KOPT-K1 (cell line): ENCODE data around the gene NMNAT2.

Experiments used
- H3K27ac ChIP-seq: fragments of 200-600 bp; sonication (generic); 2 replicates; pipeline ENCODE4 v1.5.1; 2016; ENCODE audit warnings: antibody characterized with exemption, mild to moderate bottlenecking, low read depth, low read length; ENCODE audit not compliant: poor library complexity, severe bottlenecking
- H3K36me3 ChIP-seq: fragments of 200-600 bp; sonication (generic); 2 replicates; pipeline ENCODE4 v1.5.1; 2017; ENCODE audit warnings: antibody characterized with exemption, mild to moderate bottlenecking, low read length, moderate library complexity; ENCODE audit not compliant: insufficient read depth
- H3K9me3 ChIP-seq: fragments of 200-600 bp; sonication (generic); 2 replicates; pipeline ENCODE4 v1.5.1; 2017; ENCODE audit warnings: antibody characterized with exemption, low read length, mild to moderate bottlenecking; ENCODE audit not compliant: insufficient read depth, poor library complexity, severe bottlenecking

NMNAT2 gene

DNA sequence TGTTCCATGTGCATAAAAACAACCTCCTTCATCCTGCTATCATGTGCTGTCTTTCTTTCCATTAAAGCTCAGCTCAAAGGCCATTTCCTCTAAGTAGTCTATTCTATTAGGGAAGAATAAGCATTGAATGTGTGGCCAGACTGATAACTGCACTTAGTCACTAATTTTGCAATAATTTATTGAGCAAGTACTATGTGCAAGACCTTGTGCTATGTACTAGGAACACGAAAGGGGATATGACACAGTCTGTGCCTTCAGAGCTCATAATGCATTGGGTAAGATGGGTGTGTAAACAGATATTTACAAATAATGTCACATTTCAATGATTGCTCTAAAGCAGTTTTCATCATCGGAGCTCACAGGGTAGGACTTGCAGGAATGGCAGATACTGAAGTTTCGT, 54.2 kb downstream of the NMNAT2 start:
- H3K27ac ChIP-seq = no peak overlapping the region
- no peaks in the 10 kb centered on the region for H3K9me3 ChIP-seq

DNA sequence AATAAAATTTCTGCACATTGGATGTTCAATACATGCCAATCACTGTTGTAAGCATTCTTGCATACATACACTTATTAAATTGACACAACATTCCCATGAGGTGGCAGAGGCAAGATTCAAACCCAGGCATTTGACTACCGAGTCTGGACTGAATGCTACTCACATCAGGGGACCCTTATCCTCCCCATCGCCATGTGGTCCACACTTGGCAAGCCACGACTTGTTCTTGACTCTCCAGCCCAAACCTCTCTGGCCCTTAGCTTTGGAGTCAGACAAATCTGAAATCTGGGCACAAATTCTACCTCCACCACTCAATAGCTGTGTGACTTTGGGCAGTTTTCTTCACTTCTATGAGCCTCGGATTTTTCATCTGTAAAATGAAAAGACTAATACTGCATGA, 57.1 kb downstream of the NMNAT2 start:
- H3K27ac ChIP-seq = no peak overlapping the region
- no peaks in the 10 kb centered on the region for H3K36me3 ChIP-seq
- H3K9me3 ChIP-seq = no peaks in the 10 kb centered on the region

More for the DNA sequence above, 54.2 kb downstream of the NMNAT2 start:
- no peaks in the 10 kb centered on the region for H3K36me3 ChIP-seq

DNA sequence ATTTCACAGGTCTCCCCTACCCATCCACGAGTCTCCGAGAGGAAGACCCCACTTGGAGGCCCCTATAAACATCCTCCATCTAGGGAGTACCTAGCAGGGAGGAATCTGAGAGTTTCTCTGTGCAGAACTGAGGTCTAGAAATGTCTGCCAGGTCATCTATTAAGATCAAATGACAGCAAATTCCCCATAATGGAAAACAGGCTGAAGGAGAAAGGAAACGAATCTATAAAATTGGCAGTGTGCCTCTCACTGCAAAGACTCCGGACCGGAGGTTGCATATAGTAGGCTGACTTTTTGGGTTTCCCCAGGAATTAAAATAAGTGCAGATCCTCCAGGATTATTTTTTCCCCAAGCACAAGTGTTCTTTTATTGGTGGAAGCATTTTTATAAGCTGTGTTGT, 57.7 kb downstream of the NMNAT2 start:
- no peak overlapping the region for H3K27ac ChIP-seq
- no peaks in the 10 kb centered on the region for H3K36me3 ChIP-seq

DNA sequence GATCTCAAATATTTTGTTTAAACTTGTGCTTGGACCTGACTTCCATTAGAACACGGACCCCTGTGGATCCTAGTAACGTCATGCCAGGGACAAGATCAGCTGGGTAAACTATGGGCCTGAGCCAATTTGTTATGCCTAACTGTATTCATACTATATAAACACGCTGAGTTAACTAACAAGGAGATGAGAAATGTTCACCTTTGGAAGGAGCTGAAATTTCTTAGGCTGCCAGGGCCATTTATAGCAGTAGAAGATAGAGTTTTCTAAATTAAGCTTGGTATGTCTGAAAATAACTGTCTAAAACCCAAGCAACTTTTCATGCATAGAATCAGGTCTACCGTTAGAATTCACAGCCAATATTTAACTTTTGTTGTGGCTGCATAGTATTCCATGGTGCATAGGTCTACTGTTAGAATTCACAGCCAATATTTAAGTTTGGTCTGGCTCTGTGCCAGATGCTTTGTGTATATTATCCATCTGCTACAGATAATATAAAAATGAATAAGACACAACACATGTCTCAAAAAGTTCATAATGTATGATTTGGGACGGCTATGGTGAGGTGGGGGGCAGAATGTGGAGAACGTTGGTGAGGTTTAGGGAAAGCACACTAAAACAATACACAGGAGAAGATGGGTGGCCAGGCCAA, 61.5 kb downstream of the NMNAT2 start:
- Histone ChIP-seq H3K36me3 (no peaks in the 10 kb centered on the region), H3K9me3 (no peaks in the 10 kb centered on the region), H3K27ac (no peak overlapping the region)

More for the DNA sequence above, 57.7 kb downstream of the NMNAT2 start:
- no peaks in the 10 kb centered on the region for H3K9me3 ChIP-seq

DNA sequence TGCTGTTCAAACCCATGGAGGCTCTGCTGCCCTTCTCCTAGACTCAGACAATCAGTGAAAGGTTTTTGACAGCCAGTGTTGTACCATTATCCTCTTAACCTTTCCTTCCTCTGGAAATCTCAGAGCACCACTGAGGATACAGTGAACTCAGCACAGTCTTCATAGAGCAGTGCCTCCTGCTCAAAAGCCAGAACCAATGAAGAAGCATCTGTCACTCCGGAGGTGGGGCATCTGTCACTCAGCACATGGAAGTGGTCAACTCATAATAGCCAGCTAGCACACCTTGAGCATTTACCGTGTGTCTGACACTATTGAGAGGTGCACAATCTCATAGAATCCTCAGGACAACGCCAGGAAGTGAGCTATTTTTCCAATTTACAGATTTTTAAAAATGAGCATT, 62.4 kb downstream of the NMNAT2 start:
- Histone ChIP-seq H3K27ac (no peak overlapping the region), H3K36me3 (no peaks in the 10 kb centered on the region), H3K9me3 (no peaks in the 10 kb centered on the region)

DNA sequence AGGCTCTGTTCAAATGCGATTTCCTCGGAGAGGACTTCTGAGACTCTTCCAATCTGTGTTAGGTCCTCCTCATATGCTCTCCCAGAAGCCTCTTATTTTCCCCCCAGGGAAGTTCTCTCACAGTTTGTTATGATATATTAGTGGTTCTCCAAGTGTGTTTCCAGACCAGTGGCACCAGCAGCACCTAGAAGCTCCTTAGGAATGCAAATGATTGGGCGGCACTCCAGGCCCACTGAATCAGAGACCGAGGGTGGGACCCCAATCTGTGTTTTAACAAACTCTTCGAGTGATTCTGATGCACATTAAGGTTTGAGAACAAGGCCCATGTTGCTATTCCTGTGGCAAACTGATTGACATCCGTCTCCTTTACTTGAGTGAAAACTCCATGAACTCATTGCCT, 63.0 kb downstream of the NMNAT2 start:
- H3K27ac ChIP-seq = no peak overlapping the region
- no peaks in the 10 kb centered on the region for H3K36me3 ChIP-seq

DNA sequence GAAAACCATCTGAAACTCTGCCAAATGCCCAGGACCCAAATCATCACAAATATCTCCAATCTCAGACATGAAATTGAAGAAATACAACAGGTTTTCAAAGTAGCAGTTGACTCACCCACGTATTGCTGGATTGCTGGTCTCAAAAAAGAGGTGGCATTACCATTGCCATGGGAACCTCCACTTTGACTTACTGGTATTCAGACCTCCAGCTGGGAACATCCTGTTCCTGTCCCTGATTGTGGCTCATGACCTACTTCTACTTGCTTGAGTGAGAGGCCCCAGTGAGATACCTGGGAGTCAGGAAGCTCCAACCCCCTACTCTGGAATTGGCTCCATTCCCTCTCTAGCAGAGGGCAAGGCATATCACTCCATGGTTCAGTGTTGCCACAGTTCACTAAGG, 64.6 kb downstream of the NMNAT2 start:
- Histone ChIP-seq H3K9me3 (no peaks in the 10 kb centered on the region), H3K36me3 (no peaks in the 10 kb centered on the region), H3K27ac (no peak overlapping the region)

More for the DNA sequence above, 63.0 kb downstream of the NMNAT2 start:
- no peaks in the 10 kb centered on the region for H3K9me3 ChIP-seq

DNA sequence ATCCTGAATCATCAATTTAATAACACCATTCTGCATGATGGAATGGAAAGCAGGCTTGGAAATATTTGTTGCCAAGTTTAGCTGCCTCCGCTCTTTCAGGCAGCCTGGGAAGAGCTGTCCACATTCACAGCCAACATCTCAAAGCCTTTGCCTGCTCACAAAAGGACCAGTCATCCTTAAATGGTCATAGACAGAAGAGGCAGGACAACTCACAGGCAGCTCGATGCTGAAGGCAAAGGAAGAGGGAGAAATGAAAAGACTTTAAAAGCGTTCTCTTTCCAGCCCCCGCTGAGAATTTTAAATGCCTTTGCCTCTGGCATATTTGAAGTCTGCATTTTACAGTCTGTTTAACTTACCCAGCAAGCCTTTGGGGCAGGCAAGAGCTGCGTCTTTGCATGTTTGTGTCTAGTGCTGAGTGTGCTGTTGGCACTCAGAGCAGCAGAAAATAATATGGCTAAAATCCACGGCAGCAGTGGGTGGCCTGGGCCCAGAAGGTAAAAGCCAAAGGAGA, 68.9 kb downstream of the NMNAT2 start:
- H3K36me3 ChIP-seq = no peaks in the 10 kb centered on the region
- H3K9me3 ChIP-seq = no peaks in the 10 kb centered on the region
- no peak overlapping the region for H3K27ac ChIP-seq

DNA sequence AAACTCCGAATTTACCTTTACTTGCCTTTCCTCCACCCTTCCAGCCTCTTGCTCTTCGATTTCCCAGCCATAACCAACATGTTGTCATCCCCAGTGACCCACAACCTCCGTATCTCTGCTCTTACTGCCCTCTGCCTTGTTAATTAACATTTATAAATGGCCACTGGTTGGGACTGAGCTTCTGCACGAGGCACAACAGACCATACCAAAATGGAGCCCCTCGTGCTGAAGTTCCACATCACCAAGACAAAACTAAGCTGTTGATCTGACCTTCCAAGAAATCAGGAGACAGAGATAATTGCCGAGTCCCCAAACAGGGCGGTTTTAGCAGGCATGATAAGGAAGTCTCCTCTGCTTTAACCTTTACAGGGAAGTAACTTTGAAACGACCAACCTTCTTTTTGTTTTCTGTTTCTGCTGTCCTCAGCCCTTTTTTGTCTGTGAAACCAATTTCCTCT, 71.9 kb downstream of the NMNAT2 start:
- Histone ChIP-seq H3K9me3 (no peaks in the 10 kb centered on the region), H3K36me3 (no peaks in the 10 kb centered on the region), H3K27ac (no peak overlapping the region)

DNA sequence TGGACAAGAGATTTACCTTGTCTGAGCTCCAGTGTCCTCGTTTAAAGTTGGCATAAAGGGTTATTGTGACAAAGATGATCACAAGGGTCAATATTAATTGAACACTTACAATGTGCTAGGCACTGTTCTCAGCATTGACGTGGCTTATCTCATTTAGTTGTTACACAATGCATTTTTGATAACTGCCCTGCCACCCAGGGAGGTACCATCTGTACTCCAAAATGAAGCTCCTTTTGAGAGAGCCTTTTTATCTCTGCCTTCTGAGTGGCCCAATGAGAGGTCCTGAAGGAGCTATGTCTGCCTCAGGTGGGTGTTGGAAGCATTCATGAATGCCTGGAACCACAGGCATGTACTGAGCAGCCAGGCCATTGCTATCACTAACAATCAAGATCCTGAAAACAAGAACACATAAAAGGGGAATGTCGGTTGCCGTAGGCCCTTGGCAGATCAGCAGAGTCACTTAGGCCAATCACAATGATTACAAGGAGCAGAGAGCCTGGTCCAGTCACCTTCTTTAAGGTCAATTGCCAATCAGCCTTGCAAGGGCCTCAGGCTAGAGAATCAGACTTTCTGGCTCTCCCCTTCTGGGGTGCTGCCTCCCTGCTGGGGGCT, 78.5 kb downstream of the NMNAT2 start:
- Histone ChIP-seq H3K27ac (no peak overlapping the region), H3K36me3 (no peaks in the 10 kb centered on the region), H3K9me3 (no peaks in the 10 kb centered on the region)

DNA sequence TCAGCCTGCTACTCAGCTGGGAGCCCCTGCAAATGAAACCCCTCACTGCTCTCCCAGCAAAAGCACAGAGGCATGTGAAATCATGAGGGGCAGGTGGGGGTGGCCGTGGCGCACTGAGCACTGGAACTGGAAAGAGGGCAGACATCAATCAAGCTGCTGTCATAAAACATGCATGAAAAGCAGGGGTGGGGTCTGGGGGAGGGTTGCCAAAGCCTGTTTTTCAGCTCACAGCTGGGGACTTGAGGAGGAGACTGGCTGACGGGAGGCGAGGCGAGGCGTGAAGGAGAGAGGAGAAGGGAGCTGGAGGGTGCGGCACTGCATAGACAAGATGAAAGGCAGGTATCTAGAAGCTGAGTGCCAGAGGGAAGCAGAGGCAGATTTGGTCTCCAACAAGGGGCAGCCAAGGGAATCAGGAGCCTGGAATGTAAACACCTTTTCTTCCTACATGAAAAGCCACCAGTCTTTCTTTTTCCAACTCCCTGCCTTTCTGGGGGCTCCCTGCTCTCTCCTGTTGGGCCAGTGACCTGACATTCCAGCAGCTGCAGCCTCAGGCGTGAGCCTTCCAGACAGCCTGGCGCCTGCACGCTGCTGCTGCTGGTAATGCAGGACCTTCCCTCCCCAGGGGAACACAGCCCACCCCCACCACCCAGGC, 87.0 kb downstream of the NMNAT2 start:
- Histone ChIP-seq H3K9me3 (no peaks in the 10 kb centered on the region), H3K27ac (no peak overlapping the region), H3K36me3 (no peaks in the 10 kb centered on the region)

DNA sequence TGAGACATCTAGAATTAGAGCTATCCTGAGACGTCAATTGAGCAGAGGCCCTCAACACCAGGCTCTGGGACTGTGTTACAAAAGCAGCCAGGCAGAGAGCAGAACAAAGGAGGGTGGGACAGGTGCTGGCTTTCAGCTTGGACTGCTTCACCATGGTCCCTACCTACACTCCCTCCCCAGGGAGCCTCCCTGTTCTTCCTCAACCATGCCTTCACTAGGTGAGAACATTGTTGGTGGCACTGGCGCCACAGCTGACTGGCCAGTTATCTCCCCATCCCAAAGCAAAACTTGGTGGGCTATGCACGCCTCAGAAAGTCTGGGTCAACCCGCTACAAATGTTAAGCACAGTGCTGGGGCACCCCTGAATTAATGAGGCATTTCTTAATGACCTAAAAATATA, 87.8 kb downstream of the NMNAT2 start:
- H3K27ac ChIP-seq = no peak overlapping the region
- H3K36me3 ChIP-seq = no peaks in the 10 kb centered on the region
- no peaks in the 10 kb centered on the region for H3K9me3 ChIP-seq

DNA sequence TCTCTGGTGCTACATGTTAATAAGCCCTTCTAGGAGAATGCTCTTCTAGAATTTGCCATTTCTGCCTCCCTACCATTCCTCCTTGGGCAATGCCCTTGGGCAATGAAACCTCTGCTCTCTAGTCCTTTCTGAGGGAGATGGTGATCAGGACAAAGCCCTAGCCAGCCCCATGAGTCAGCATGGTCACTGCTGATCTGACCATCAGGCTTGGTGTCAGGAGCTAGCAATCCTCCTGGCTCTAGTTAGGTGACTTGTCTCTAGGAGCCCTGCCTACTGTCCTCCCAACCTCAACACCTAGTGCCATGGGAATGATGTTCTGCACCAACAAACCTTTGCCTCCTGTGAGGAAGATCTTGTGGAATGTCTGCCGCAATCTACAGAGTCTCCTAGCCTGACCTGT, 89.8 kb downstream of the NMNAT2 start:
- Histone ChIP-seq H3K27ac (no peak overlapping the region), H3K9me3 (no peaks in the 10 kb centered on the region), H3K36me3 (no peaks in the 10 kb centered on the region)

DNA sequence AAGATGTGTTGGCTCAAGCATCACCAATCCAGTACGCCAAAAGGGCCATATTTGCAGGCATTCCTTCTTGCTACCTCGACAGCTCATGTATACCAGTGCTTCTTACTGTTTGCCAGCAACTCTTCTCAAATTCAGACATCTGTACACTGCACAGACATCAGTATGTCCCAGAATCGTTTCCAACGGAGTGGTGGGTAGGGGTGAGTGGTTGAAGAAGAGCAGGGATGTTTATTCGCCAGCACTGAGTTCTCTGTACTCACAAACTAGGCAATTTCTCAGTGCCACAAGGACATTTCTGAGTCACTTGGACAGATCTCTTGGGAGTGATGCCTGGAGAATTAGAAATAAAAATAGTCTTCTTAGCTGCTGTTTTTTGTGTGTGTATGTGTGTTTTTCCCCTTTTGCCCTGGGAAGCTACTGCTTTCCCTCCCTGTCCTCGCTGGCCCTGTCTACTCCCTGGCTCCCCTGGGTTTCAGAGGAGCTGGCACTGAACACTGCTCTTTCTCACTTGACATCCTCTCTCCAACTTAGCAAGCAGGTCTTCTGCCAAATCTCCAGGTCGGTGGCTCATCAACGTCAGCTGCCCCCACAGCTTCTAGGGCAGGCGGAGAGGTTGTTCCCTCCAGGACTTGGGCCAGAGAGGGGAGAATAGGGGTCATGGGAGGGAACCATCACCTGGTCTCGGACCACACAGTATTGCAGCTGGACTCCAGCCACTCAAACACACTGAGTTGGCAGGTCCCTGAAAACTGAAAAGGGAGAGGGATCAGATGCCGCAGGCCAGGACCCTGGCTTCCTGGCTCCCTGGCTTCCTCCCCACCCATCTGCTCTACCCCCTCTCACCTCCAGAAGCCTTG, 90.5 kb downstream of the NMNAT2 start:
- Histone ChIP-seq H3K36me3 (no peaks in the 10 kb centered on the region), H3K27ac (no peak overlapping the region), H3K9me3 (no peaks in the 10 kb centered on the region)
